Stimulated activated CD4-positive, alpha-beta T cell treated with anti-CD3 and anti-CD28 coated beads, Interleukin-2, amount 100 ng/mL, for 24 hours (primary cell): ENCODE measurements around the gene ARFGEF2.

Experiments used
- DNase-seq, 2 donors: peaks; one replicate each; pipeline ENCODE4 v3.0.0-alpha.2; 2020

The ARFGEF2 gene

DNA sequence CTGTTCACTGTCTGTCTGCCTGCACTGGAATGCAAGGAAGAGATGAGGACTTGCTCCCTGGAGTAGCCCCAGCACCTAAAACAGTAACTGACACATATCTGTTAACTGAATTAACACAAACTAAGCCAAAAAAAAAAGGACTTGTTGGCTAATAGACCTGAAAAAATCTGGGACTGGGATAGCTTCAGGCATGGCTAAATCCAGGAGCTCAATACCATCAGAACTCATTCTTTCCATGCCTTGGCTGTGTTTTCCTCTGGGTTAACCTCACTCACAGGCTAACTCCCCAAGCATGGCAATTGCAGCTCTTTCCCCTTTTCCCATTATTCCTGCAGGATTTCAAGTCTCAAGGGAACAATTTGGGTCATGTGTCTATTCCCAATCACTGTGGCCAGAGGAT is 21.6 kb upstream of the ARFGEF2 start:
- no peak for DNase-seq

DNA sequence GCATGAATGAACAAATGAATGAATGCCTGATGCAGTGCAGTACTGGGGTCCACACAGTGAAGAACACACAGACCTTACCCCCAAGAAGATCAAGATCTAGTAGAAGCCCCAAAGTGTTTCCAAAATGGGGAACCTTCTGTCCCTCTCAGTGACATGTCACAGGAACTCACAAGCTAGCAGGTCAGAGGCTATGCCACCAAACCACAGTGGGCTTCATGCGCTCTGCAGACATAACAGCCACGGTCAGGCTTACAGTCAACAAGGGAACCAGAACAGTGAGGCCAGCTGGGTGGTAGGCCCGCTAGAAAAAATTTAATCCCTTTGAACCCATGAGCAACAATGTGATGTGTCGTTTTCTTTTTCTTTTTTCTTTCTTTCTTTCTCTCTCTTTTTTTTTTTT is 20.2 kb upstream of the ARFGEF2 start:
- DNase-seq, result no peak

DNA sequence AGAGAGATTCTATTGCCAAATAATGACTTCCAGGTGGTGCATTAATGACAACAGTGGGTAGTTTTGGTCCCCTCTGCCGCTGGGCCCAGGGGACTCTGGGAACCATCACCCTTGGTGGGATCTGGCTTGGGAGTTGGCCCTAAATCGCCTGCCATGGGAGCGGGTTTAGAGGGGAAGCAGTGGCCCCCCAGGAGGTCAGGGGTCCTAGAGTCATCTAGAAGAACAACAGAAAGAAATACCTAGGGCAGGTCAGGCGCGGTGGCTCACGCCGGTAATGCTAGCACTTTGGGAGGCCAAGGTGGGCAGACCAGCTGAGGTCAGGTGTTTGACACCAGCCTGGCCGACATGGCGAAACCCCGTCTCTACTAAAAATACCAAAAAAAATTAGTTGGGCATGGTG is 17.8 kb upstream of the ARFGEF2 start:
- no peak for DNase-seq

DNA sequence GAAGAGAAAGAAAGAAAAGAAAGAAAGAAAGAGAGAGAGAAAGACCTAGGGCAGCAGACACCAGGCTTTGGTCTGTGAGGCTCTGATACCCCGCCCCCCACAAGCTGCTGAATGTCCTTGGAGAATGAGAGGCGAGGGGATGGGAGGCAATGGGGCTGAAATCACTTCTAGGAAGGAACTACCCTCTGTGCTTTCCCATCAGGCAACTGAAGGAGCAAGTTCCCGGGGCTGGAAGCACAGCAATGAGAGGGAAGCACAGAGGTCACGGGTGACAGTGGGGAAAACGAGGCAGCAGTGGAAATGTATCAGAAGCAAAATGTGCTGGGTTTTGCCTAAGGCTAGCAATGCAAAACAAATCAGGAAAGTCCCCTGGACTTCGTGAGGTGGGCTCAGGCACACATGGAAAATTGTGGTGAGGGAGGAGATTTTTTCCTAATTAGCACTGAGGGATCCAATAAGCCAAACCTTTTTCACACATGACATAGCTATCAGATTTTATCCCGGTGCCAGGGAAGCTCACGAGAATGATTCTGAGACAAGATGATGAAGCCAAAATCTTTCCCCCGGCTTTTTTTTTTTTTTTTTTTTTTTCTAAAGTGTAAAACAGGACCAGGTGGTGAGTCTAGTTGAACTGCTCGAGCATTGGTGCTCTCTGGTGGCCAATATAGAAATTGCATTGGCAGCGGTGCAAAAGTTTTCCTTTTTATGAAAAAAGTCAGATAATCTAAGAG is 16.8 kb upstream of the ARFGEF2 start:
- DNase-seq, result peak; percentile 74 to 76

DNA sequence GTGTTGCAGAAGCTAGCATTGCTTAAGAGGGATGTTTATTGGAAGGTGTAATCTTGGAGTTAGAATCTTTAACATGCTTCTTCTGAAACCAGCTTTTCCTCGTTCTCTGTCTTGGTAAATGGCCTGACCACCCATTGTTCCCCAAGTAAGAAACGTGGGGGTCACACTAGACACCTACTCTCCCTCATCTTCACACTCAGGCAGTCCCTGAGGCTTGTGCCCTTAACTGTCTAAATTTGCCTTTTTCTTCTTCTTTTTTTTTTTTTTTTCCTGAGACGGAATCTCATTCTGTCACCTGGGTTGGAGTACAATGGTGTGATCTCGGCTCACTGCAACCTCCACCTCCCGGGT is 16.2 kb upstream of the ARFGEF2 start:
- no peak for DNase-seq

DNA sequence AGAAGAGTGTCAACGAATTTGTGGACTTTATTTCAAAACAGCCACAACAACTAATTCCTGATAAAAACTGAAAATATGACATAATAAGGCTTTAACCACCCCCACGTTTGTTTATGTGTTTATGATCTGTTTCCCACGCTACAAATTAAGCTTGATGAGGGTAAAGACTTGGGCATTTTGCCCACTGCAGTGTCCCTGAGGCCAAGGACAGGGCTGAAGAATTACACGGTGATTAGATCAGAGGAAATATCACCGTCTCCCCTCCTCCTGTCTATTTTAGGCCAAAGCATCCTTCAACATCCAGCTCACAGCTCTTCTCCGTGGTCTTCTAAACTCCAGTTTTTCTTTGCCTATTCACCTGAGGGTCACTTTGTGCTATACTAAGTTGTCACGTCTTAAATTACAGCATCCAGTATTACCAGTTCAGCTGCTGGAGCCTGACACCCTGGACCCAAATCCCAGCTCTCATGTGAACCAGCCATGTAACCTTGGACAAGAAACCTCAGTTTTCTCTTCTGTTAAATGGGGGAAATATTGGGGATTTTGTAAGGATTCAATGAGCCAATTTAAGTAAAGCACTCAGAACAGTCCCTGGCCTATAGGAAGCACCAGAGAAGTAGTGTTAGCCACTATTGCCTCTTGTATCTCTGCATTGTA is 15.2 kb upstream of the ARFGEF2 start:
- no peak for DNase-seq

DNA sequence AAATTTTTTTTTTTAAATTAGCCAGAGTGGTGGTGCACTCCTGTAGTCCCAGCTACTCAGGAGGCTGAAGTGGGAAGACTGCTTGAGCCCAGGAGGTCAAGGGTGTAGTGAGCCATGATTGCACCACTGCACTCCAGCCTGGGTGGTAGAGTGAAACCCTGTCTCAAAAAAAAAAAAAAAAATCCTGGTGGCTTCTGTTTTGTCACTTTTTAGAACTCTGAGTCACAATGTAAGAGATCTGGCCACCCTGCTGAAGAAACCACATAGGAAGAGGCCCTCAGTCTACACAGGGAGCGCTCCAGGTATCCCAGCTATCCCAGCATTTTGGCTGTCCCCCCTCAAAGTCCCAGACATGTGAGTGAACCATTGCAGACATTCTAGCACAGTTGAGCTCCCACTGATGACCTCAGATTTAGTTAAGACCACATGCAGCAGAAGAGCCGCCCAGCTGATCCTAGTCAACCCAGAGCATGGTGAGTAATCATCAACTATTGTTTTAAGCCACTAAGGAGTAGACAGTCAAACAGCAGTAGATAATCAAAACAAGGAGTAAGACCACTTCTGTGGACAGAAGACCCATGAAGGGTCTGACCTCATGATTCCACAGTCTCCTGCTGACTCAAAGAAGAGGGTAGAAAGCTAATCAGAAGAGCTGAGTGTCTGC is 12.7 kb upstream of the ARFGEF2 start:
- no peak for DNase-seq

DNA sequence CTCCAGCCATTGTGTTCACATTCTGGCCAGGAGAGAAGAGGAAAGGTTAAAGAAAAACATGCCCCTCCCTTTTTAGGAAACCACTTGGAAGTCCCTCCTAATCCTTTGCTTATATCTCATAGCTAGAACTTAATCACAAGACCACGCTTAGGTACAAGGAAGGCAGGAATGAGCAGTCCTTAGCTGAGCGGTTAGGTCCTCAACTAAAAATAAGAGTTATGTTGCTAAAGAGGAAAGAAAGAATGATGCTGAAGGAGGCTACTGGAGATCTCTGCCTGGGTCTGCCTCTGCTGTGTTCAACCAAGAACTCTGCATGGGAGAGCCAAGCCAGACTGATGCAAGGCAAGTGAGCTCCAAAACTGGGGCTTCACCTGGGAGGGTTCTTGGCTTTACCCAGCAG is 11.6 kb upstream of the ARFGEF2 start:
- DNase-seq, result no peak

DNA sequence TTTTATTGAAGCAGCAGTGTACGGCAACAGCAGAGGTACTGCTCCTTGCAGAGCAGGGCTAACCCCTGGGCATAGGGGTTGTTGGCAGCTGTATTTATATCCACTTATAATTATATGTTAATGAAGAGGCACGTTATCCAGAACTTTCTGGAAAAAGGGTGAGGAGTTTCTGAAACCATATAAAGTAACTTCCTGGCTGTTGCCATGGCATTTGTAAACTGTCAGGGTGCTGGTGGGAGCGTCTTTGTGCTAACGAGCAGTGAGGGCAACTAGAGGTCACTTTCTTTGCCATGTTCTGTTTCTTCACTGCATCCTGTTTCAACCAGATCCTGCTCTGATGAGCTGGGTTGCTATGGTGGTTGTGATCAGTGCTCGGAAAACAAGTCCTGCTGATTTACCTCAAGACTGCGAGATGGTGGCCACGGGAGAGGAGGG is 11.1 kb upstream of the ARFGEF2 start:
- no peak for DNase-seq

DNA sequence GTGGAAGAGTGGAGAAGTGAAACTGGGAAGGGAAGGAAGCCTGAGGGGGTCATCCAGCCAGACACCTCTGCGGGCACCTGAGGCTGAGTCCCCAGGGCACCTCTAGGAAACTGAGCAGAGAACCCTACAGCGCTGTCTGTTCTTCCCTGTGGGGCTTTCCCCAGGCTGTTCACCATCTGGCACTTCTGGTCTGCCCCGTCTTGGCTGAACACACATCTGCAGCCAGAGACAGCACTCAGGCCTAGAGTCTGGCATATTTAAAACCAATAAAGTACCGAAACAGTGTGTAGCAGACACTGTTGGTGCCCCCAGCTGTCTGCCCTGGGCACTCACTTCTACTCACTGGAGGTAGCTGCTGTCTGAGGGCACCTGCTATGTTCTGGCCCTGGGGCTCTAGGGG is 9.4 kb upstream of the ARFGEF2 start:
- no peak for DNase-seq

DNA sequence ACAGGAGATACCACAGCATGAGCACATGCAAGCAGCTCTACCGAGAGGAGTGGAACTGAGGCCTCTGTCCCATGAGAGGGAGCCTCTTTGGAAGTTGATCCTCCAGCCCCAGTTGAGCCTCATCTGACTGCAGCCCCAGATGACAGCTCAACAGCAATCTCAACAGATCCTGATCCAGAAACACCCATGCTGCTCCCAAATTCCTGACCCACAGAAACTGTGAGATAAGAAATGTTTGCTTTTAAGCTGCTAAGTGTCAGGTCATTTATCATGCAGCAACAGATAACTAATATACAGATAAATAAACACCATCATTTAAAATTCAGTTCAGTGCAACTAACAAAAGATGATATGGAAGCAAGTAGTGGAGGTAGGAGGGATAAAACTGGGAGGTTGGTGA is 4.8 kb upstream of the ARFGEF2 start:
- no peak for DNase-seq

DNA sequence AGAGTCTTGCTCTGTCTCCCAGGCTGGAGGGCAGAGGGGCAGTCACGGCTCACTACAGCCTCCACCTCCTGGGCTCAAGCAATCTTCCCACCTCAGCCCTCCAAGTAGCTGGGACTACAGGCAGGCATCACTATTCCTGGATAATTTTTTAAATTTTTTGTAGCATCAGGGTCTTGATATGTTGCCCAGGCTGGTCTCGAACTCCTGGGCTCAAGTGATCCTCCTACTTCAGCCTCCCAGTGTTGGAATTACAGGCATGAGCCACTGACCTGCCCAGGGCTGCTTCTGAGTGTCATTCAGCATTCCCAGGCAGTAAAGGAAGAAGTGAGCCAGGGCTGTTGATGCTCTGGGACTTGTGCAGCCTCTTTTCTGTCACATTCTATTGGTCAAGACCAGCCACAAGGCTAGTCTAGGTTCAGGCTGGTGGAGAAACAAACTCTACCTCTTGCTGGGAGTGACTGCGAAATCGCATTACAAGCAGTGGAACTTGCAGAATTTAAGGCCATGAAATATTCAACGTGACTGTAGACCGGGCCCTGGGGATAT is 2.1 kb upstream of the ARFGEF2 start:
- DNase-seq, result no peak

DNA sequence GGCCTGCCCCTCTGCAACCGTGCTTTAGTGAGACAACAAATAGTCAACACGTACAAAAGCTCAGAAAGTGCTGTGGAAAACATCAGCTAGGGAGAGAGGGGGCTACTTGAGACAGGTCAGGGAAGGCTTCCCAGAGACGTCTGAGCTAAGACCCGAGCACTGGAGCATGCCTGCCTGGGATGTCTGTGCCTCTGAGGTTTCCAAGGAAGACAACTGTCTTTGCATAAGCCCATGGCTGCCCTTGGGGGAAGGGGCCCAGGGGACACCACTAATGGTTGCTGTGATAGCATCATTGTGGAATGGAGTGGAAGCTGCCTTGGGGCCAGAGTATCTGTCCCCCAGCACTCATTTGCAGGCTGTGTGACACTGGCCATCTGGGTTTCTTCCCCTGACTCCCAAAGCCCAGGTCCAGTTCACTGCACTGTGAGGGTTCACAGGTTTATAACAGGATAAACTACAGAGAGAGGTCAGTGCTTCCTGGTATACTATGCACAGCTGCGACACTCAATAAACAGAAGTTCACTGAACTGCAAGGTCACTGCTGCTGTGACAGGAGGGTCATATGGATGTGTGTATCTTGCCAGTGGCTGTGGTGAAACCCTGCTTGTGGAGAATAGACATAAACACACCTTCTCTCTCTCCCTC is 1.5 kb upstream of the ARFGEF2 start:
- no peak for DNase-seq

DNA sequence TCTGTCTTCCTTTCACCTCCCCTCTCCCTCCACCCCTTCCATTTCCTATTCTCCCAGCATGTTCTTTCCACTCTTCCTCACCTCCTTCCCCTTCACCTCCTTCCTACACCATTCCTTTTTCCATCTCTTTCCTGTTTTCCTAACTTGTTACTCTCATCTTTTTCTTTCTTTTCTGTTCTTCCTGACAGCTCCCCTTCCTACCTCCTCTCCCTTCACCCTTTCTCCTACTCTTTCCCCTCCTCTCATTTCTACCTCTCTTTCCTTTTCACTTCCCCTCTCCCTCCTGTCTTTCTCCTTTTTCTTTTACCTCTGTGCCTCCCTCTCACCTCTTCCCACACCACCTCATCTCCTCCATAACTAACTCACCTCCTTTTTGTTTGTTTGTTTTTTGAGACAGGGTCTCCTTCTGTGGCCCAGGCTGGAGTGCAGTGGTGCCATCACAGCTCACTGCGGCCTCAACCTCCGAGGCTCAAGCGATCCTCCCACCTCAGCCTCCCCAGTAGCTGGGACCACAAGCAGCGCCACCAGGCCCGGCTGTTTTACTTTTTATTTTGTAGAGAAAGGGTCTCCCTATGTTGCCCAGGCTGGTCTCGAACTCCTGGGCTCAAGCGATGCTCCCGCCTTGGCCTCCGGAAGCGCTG is 864 bp upstream of the ARFGEF2 start:
- no peak for DNase-seq

DNA sequence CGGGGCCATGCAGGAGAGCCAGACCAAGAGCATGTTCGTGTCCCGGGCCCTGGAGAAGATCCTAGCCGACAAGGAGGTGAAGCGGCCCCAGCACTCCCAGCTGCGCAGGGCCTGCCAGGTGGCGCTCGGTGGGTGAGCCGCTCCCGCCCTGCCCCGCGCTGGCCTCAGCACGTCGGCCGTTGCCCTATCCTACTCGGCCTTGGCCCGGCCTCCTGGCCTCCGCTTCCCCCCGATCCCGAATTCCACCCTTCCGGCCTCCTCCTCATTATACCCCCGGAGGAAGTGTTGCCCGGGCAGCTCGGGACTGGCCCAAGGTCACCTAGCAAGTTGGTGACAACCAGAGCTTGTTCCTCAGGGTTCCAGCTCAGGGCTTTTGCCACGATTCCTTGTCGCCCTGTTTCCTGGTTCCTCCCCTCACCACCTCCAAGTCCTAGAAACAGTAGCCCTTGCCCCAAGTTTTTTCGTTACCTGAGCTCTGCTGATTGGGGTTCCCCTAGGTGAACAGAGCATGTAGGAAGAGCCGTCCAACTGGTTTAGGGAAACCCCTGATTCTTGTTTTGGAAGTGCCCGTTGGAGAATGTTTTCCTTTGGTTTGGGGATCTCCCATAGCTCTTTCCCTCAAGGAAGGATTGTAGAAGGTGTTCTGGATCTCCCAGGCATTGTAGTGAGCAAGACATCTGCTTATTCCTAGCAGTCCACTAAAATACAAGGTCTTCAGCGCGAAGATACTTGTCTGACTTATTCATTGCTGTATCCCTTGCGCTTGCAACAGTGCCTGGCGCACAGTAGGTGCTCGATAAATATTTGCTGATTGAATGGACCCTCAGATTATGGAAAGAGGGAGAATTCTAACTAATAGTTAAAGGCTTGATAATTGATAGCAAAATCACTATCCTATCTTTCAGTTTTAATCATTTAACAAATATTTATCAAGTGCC is 641 bp downstream of the ARFGEF2 start:
- no peak for DNase-seq

DNA sequence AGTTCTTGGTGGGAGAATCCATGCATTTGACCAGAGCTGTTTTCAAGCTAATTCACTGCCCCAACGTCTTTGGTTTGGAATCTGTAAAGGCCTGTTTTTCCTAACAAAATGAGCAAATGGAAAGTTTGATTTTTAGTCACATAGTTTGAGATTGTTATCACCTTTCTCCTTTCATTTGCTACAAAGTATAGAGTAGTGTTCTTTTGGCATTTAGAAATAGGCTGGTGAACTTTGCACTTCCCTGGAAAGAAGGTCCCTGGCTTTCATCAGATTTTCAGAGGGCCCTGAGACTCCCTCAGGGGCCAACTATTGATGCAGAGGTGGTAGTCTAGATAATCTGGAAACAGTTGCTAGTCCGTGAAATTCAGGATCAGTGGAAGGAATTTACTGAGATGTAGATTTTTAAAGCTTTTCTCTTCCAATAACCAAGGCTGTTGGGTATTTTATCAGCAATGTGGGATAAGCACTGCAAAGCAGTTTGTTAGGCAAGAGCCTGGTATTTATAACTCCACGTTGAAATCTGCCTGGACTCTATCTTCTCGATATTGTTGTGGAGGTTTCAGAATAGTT is 1.7 kb downstream of the ARFGEF2 start:
- no peak for DNase-seq

DNA sequence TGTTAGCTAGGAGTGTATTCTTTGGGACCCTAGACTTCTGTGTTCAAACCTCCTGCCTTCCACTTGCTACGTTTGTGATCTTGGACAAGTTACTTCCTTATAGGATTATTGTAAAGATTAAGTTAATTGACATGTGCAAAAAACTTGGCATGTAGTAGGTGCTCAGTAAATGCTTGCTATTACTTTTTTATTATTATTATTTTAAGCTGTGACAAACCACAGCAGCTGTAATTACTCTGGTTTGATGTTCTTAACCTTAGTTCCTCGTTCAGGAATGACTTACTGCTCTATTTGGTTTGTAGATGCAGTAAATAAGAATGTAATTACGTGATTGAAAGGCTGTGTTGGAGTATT is 3.2 kb downstream of the ARFGEF2 start:
- DNase-seq, result no peak

DNA sequence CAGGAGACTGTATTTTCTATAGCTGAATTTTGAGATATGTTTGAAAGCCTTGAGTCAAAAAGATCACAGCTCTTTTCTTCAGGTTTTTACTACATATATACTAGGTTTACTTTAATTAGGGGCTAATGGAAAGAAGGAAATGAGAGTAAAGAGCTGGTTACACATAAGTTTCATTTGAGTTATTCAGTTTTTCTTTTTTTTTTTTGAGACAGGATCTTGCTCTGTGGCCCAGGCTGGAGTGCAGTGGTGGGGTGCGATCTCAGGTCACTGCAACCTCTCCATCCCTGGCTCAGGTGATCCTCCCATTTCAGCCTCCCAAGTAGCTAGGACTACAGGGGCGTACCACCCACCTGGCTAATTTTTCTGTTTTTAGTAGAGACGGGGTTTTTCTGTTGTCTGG is 4.8 kb downstream of the ARFGEF2 start:
- no peak for DNase-seq

DNA sequence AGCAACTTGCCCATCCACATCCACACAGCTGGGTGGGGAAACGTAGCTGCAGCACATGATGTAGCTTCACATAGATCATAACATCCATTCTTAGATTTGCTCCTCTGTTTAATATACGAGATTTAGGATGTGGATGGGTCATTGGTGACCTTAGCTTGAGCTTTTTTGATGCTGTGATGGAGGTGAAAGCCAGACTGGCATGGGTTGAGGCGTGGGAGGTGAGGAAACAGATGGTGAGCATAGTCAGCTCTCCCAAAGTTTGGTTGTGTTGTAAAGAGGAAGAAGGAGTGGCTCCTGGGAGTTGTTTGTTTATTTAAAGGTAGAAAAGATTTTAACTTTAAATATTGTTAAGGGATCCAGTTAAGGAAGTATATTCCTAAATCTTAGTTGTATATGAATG is 5.3 kb downstream of the ARFGEF2 start:
- no peak for DNase-seq

DNA sequence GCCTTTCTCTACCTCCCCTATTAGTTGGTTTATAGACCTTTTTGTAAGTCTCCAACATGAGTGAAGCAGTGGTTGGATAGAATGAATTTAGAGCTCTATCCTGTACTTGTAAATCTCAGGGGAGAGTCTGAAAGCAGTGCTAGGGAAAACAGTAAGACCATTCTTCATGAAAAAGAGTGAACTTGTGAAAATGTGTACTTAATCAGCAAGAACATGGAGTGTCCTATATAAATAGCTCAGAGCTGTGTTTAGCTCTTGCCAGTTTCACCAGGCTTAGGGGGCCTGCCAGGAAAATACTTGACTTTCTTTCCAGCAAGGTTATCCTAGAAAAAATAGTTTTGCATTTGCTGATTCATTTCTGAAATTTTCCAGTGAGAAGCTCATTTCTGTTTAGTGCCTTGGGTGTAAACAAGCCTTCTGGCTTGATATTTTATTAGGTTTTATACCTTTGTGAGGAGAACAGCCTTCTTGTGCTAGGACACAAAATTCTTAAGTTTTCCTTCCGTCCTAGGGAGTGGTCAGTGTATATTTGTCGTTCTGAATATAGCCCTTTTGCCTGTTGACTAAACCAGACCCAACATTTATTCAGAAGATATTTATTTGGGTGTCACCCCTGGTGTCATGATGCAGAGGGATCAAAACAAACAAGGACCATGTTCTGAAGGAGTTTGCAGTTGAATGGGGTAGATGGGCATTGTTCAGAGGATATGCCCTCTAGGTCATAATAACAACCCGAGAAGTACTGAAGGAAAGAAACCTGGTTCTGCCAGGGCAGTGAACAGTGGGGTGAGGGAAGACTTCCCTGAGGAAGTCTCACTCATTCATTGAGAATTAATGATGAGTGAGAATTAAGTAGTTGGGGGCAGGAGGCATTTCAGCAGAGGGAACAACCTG is 7.6 kb downstream of the ARFGEF2 start:
- DNase-seq, result no peak

DNA sequence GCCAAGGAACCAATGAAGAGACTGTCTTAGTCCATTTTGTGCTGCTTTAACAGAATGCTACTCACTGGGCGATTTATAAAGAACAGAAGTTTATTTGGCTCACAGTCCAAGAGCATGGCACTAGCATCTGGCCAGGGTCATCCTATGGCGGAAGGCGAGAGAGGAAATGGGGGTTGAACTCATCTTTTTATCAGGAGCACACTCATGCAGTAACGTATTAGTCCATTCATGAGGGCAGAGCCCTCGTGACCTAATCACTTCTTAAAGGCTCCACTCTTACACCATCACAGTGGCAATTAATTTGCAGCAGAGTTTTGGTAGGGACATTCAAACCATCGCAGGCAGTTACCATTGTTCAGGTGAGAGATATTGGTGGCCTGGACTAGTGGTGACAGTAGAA is 8.5 kb downstream of the ARFGEF2 start:
- no peak for DNase-seq
